Loucy (cell line): Measurements from ENCODE around the gene GLRA3.

Experiments
- H2AFZ ChIP-seq: fragments of 200-600 bp; sonication (generic); 2 replicates; pipeline ENCODE4 v1.6.0; 2016; ENCODE audit warnings: antibody characterized with exemption, mild to moderate bottlenecking, low read length, moderate library complexity
- H3F3A ChIP-seq: fragments of 200-600 bp; 2 replicates; pipeline ENCODE4 v1.6.0; 2016; ENCODE audit warnings: antibody characterized with exemption, low read depth, mild to moderate bottlenecking
- H3K27me3 ChIP-seq: fragments of 200-600 bp; sonication (generic); 2 replicates; pipeline ENCODE4 v1.6.1; 2014; ENCODE audit warnings: low read length, mild to moderate bottlenecking; ENCODE audit not compliant: insufficient read depth, poor library complexity, severe bottlenecking
- H3K36me3 ChIP-seq: fragments of 200-600 bp; sonication (generic); 2 replicates; pipeline ENCODE4 v1.6.1; 2016; ENCODE audit warnings: low read length; ENCODE audit not compliant: insufficient read depth
- H3K4me1 ChIP-seq: fragments of 200-600 bp; sonication (generic); 2 replicates; pipeline ENCODE4 v1.5.1; 2014; ENCODE audit warnings: low read length, mild to moderate bottlenecking; ENCODE audit not compliant: insufficient read depth, poor library complexity, severe bottlenecking
- H3K4me2 ChIP-seq: fragments of 200-600 bp; sonication (generic); 2 replicates; pipeline ENCODE4 v1.6.0; 2014; ENCODE audit warnings: antibody characterized with exemption, low read length, low read depth, mild to moderate bottlenecking; ENCODE audit not compliant: poor library complexity, severe bottlenecking
- H3K4me3 ChIP-seq: fragments of 200-600 bp; sonication (generic); 2 replicates; pipeline ENCODE4 v1.5.1; 2014; ENCODE audit warnings: low read length, mild to moderate bottlenecking, mixed read lengths; ENCODE audit not compliant: poor library complexity, severe bottlenecking
- H3K79me2 ChIP-seq: fragments of 200-600 bp; sonication (generic); 2 replicates; pipeline ENCODE4 v1.6.1; 2014; ENCODE audit warnings: low read length; ENCODE audit not compliant: insufficient read depth
- H3K9ac ChIP-seq: fragments of 200-600 bp; sonication (generic); 2 replicates; pipeline ENCODE4 v1.6.0; 2014; ENCODE audit warnings: mild to moderate bottlenecking, low read depth, low read length, moderate library complexity; ENCODE audit not compliant: poor library complexity, severe bottlenecking
- H3K9me2 ChIP-seq: fragments of 200-600 bp; sonication (generic); replicated peaks from 2 replicates; pipeline ENCODE4 v1.6.1; 2016; ENCODE audit warnings: low read depth, low read length, mixed read lengths
- H3K9me3 ChIP-seq: fragments of 200-600 bp; sonication (generic); 2 replicates; pipeline ENCODE4 v1.6.1; 2014; ENCODE audit warnings: mild to moderate bottlenecking, antibody characterized with exemption, low read length, low read depth; ENCODE audit not compliant: insufficient read depth
- H4K20me1 ChIP-seq: fragments of 200-600 bp; sonication (generic); 2 replicates; pipeline ENCODE4 v1.6.0; 2014; ENCODE audit warnings: antibody characterized with exemption, low read length, mild to moderate bottlenecking; ENCODE audit not compliant: insufficient read depth, poor library complexity, severe bottlenecking
- CTCF ChIP-seq: fragments of 200-600 bp; sonication (generic); conservative IDR thresholded peaks from 2 replicates; pipeline ENCODE4 v1.5.1; 2014; ENCODE audit warnings: mild to moderate bottlenecking, antibody characterized with exemption, low read length
- EZH2phosphoT487 ChIP-seq: fragments of 200-600 bp; IDR thresholded peaks from 2 replicates; pipeline ENCODE4 v1.6.1; 2018; ENCODE audit warnings: antibody characterized with exemption, mild to moderate bottlenecking, moderate library complexity, borderline replicate concordance

GLRA3 gene

GRCh38 chr4:174650711-174651355 is 178.2 kb downstream of the GLRA3 start:
- Histone ChIP-seq H3F3A (no peaks in the 10 kb centered on the region), H3K9me3 (no peaks in the 10 kb centered on the region), H3K27me3 (no peaks in the 10 kb centered on the region), H3K79me2 (no peaks in the 10 kb centered on the region), H3K4me2 (no peak overlapping the region), H4K20me1 (no peaks in the 10 kb centered on the region), H3K4me1 (no peaks in the 10 kb centered on the region), H3K9me2 (no peaks in the 10 kb centered on the region), H3K9ac (no peak overlapping the region), H2AFZ (no peak overlapping the region), H3K36me3 (no peaks in the 10 kb centered on the region), H3K4me3 (no peak overlapping the region)
- no peak for TF ChIP-seq CTCF
- TF ChIP-seq EZH2phosphoT487 = no peak

- no peaks in the 10 kb centered on the region for H3K27me3 ChIP-seq
- H3K9me2 ChIP-seq = no peaks in the 10 kb centered on the region
- H3K36me3 ChIP-seq = no peaks in the 10 kb centered on the region
- H3K4me2 ChIP-seq = no peak overlapping the region
- no peak overlapping the region for H2AFZ ChIP-seq
- no peaks in the 10 kb centered on the region for H3F3A ChIP-seq
- no peaks in the 10 kb centered on the region for H4K20me1 ChIP-seq
- no peaks in the 10 kb centered on the region for H3K9me3 ChIP-seq
- H3K79me2 ChIP-seq = no peaks in the 10 kb centered on the region
- H3K9ac ChIP-seq = no peak overlapping the region
- no peak overlapping the region for H3K4me3 ChIP-seq
- no peaks in the 10 kb centered on the region for H3K4me1 ChIP-seq
- TF ChIP-seq CTCF = no peak
- TF ChIP-seq EZH2phosphoT487 = no peak
Measured at GRCh38 chr4:174648812-174649211, 180.2 kb downstream of the GLRA3 start.

GRCh38 chr4:174646326-174646725 is 182.7 kb downstream of the GLRA3 start:
- H2AFZ ChIP-seq = no peak overlapping the region
- H3K36me3 ChIP-seq = no peaks in the 10 kb centered on the region
- H3K4me2 ChIP-seq = no peak overlapping the region
- no peaks in the 10 kb centered on the region for H3K27me3 ChIP-seq
- no peak overlapping the region for H3K9ac ChIP-seq
- H3K9me3 ChIP-seq = no peaks in the 10 kb centered on the region
- H3F3A ChIP-seq = no peaks in the 10 kb centered on the region
- no peaks in the 10 kb centered on the region for H4K20me1 ChIP-seq
- H3K4me3 ChIP-seq = no peak overlapping the region
- TF ChIP-seq EZH2phosphoT487 (no peak), CTCF (no peak)
- no peaks in the 10 kb centered on the region for H3K4me1 ChIP-seq
- H3K79me2 ChIP-seq = no peaks in the 10 kb centered on the region
- no peaks in the 10 kb centered on the region for H3K9me2 ChIP-seq
